ENCODE measurements around the gene FAM107B.

Gene FAM107B

GRCh38 chr10:14779001-14779651 is 4.4 kb upstream of the FAM107B start:
- TF ChIP-seq, protein P1, sequence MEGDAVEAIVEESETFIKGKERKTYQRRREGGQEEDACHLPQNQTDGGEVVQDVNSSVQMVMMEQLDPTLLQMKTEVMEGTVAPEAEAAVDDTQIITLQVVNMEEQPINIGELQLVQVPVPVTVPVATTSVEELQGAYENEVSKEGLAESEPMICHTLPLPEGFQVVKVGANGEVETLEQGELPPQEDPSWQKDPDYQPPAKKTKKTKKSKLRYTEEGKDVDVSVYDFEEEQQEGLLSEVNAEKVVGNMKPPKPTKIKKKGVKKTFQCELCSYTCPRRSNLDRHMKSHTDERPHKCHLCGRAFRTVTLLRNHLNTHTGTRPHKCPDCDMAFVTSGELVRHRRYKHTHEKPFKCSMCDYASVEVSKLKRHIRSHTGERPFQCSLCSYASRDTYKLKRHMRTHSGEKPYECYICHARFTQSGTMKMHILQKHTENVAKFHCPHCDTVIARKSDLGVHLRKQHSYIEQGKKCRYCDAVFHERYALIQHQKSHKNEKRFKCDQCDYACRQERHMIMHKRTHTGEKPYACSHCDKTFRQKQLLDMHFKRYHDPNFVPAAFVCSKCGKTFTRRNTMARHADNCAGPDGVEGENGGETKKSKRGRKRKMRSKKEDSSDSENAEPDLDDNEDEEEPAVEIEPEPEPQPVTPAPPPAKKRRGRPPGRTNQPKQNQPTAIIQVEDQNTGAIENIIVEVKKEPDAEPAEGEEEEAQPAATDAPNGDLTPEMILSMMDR (IDR thresholded peaks at IDR 0.05; ENCODE audit: low read depth, low read length, missing control alignments) = no peak
- no peak for DNase-seq (ENCODE audit: extremely low read depth, low read depth)
- H3K4me3 ChIP-seq (replicated peaks; ENCODE audit: low read depth, low read length) = no peak overlapping the region

DNA sequence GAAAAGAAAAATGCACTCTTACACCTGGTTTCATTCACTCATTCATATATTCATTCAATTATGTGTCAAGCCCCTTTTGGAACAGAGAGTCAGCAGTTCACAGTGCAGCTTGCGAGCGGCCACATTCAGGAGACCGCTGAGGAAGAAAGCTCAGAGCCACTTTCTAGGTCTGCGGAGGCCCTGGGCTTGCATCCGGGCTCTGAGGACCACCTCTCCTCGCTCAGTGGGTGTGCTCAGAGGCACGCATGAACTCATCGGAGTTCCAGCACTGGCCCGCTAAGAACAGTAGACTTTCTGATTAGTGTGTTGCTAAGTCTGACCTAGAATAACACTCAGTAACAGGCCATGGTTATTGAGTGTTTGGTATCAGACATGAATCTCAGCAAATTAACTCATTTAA is 1.8 kb upstream of the FAM107B start:
- TF ChIP-seq, protein P1 (IDR thresholded peaks at IDR 0.05; ENCODE audit: low read depth, low read length, missing control alignments) = no peak
- no peak for DNase-seq (ENCODE audit: extremely low read depth, low read depth)
- no peak overlapping the region for H3K4me3 ChIP-seq (replicated peaks; ENCODE audit: low read depth, low read length)

DNA sequence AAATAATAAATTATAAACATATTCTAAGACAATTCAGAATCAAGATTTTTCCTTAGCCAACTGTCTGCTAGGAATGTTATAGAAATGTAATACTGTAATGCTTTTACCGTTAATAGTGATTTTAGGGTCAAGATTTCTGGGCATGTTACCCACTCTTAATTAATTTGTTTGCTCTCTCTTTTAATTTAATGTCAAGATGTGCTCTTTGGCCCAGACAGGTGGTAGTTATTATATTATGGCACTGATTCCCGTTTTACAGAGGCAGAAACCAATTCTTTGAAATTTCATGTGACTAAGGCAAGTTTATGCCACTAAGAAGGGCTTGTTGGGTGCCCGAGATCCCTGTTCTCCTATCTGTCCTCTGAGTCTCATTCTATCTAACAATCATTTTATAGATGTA is 959 bp upstream of the FAM107B start:
- H3K4me3 ChIP-seq (replicated peaks; ENCODE audit: low read depth, low read length) = no peak overlapping the region
- TF ChIP-seq, protein P1 (IDR thresholded peaks at IDR 0.05; ENCODE audit: low read depth, low read length, missing control alignments) = no peak
- DNase-seq (ENCODE audit: extremely low read depth, low read depth) = no peak

DNA sequence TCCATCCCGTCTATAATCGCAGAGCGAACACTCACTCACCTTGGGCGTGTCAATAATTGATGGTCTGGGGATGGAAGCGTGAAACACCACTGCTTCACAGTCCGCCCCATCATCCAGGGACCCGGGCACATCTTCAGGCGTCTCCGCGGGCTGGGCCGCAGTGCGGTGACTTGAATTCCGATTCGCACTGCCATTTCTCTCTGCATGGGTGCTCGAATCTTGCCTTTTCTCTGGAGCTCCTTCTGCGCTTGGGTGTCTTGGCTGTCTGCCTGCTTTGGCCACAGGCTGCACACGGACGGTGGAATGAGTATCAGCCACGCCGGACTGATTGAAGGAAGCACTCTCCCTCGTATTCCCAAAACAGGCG is 500 bp downstream of the FAM107B start:
- no peak overlapping the region for H3K4me3 ChIP-seq (replicated peaks; ENCODE audit: low read depth, low read length)
- TF ChIP-seq, protein P1 (IDR thresholded peaks at IDR 0.05; ENCODE audit: low read depth, low read length, missing control alignments) = no peak
- DNase-seq (ENCODE audit: extremely low read depth, low read depth) = no peak

- TF ChIP-seq, protein P1 (IDR thresholded peaks at IDR 0.05; ENCODE audit: low read depth, low read length, missing control alignments) = no peak
- no peak overlapping the region for H3K4me3 ChIP-seq (replicated peaks; ENCODE audit: low read depth, low read length)
- DNase-seq (ENCODE audit: extremely low read depth, low read depth) = no peak
Measured at GRCh38 chr10:14773551-14774213, 1.0 kb downstream of the FAM107B start.

DNA sequence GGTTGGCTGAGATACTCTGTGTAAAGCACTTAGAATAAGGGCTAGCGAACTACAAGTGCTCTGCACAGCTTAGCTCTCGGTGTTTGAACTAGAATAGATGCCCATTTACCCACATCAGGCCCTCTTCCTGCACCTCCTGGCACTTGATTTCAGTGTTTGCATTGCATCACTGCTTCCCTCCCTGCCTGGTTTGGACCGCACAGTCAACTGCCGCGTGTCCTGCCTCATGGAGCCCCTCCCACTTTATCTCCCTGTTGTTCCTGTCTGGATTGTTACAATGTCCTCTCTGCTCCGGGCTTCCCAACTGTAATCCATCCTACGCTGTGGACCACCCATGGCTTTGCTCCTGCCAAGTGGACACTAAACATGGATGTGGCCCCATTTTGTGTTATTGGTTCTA is 2.3 kb downstream of the FAM107B start:
- TF ChIP-seq, protein P1 (IDR thresholded peaks at IDR 0.05; ENCODE audit: low read depth, low read length, missing control alignments) = no peak
- DNase-seq (ENCODE audit: extremely low read depth, low read depth) = no peak
- H3K4me3 ChIP-seq (replicated peaks; ENCODE audit: low read depth, low read length) = no peak overlapping the region

All from HFF-Myc (cell line).